NCI-H146 treated with DMSO at 0.1 percent for 48 hours (cell line): ENCODE results near the gene ZNF384.
"Not testable (repeated sequence)": the region's sequence is repeated elsewhere in the genome, so short reads cannot be mapped to it uniquely, and the experiment has no call there.

Source experiments
- DNase-seq: peaks from one replicate; lab custom pipeline; 2025; ENCODE audit not compliant: unreplicated experiment; lab: John Stamatoyannopoulos, UW

Gene ZNF384

DNA sequence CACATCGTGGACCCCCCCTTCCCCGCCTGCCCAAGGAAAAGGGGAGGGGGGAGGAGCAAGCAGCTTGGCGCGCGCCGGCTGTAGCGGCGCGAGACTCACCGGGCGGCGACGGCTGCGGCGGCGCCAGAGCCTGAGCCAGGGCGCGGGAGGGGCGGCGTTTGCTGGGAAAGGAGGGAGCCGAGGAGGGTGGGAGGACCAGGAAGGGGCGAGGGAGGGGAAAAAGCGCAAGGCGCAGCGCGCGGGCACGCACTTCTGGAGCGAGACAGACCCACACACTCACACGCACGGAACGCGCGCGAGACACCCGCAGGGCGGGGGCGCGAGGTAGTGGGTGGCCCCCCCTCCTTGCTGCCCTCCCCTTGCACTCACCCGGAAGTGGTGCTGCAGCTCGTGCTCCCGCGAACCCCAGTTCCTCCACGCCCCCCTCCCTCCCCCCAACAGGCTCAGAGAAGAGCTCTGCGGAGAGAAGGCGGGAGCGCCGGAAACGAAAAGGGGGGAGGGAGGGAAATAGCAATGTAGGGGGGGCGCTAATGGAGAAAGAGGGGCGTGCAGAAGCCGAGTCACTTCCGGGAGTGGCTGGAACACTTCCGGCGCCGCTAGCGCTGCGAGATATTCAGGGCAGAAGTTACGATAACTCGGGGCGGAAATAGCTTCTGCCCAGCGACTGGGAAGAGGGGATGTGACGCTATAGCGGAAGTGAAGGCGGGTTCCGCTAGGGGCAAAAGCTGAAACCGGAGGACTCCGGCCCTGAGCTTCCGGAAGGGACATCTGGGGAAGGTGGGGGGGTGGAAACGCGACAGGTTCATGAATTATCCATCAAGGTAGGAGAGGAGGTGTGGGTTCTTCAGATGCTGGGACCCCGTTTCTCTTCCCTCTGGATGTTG, at the start of gene ZNF384:
TSS of gene ZNF384 (minus strand) at position 377 of the 884 bp plus-strand sequence. CDS start 9,855 bp downstream, outside the sequence.
- peak; percentile 100 for DNase-seq

DNA sequence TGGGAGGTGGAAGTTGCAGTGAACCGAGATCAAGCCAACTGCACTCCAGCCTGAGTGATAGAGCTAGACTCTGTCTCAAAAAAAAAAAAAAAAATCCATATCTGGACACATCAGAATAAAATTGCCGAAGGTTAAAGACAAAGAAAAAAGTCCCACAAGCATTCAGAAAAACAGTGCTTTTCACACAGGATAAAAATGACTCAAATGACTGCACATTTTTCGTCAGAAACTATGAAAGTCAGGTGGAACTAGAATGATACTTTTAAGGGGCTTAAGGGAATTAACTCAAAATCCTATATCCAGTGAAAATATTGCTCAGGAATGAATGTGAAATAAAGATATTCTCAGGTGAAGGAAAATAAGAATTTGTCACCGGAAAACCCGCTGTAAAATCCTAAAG, 47.6 kb upstream of the ZNF384 start:
- no peak for DNase-seq

DNA sequence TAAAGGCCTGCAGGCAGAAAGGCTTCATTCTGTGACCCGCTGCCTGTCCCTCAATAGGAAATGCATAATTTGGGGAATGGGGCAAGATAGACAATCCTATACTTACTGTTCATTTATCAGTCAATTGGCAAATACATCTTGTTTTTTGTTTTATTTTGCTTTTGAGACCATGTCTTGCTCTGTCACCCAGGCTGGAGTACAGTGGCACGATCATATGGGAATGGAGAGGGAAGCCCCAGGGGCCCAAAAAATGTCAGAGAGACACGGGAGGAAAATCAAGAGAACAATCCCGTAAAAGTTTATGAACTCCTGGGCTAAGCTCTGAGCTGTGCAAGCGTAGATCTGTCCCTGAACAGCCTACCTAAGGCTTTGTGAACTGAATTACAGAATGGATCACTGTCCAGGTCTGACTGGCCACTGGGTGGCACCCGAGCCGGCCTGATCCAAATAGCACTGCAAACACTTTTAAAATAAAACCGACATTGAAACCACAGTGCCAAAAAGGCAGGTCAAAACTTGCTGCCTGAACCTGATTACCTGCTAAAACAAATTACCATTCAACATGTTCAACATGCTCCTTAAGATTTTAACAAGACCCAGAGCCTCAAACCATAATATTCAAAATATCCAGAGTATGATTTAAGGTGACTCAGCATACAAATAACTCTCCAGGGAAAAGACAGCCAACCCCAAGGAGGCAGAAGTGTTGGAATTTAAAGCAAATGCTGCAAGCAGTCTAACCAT, 46.4 kb upstream of the ZNF384 start:
- peak; percentile 70 for DNase-seq

DNA sequence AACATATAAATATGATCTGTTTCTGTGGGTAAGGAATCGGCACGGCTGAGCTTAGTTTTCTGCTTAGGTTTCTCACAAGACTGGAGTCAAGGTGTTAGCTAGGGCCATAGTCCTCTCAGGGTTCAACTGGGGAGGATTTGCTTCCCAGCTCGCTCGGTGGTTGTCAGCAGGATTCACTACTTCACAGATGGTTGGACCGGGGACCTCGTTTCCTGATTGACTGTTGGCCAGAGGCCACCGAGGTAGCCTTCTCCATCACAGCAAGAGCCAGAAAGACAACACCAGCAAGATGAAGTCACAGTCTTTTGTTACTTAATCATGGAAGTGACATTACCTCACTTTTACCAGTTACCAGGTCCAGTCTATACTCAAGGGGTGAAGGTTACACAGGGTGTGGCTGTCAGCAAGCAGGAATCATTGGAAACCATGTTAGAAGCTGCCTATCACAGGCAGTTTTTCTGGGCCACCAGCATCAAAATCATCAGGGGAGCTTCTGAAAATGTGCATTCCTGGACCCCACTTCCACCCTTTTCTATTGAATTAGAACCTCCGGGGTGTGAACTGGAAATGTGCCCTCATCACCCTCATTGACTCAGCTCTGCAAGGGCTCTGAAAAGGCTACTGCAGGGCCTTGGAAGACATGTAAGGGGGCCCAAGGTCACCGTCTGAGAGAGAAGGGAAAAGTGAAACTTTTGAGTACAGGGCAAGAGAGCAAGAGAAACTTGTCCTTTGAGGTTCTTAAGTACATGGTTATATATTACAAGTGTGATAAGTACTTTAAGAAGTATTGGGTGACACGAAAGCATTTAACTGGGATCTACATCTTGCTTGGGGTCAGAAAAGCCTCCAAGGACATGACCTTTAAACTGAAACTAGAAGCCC, 45.6 kb upstream of the ZNF384 start:
- no peak for DNase-seq

DNA sequence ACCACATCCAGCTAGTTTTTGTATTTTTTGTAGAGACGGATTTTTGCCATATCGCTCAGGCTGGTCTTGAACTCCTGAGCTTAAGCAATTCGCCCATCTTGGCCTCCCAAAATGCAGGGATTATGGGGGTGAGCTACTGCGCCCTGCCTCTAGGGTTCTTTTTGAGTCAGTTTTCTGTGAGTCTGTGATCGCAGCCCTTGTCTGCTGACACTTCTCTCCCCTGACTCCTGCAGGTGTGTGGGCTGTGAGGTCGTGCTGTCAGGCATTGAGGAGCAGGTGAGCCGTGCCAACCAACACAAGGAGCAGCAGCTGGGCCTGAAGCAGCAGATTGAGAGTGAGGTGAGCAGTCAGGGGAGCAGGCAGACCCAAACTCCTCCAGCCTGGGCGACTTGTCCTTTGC, 41.0 kb upstream of the ZNF384 start:
- DNase-seq, result no peak

DNA sequence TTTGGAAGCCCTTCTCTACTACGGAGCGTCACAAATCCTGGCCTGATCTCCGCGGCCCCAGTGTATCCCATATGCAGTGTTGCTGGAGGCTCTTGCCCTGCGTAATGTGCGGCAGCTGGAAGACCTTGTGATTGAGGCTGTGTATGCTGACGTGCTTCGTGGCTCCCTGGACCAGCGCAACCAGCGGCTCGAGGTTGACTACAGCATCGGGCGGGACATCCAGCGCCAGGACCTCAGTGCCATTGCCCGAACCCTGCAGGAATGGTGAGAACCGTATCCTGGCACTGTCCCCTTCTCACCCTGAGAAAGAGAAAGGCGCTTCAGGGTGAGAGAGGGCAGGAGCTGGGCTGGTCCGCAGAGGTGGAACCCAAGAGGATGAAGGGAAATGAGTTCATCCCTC, 40.0 kb upstream of the ZNF384 start:
- DNase-seq, result no peak

DNA sequence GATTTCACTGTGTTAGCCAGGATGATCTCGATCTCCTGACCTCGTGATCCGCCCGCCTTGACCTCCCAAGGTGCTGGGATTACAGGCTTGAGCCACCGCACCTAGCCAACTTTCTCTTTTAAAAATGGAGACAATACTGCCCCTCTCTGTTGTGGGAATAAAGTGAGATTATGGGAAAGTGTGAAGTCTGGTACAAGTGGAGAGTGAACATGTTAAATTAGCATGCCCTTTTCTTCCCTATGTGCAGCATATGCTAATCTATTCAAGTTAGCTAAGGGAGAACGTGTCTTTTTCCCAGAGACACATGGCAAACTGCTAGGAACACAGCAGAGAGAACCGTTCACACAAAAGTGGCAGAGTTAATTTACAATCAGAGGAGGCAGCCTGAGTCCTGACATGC, 36.2 kb upstream of the ZNF384 start:
- no peak for DNase-seq

DNA sequence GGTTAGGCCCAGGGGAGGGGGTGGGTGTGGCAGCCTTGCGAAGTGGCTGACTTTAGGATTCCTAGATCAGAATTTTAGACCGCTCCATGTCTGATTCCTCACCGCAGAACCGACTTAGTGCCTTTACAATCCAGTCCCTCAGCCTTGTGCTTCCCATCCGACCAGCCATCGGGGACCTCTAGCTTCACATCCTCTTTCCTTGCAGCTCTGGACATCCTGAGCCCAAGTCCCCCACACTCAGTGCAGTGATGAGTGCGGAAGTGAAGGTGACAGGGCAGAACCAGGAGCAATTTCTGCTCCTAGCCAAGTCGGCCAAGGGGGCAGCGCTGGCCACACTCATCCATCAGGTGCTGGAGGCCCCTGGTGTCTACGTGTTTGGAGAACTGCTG, 35.2 kb upstream of the ZNF384 start:
- peak; percentile 73 for DNase-seq

DNA sequence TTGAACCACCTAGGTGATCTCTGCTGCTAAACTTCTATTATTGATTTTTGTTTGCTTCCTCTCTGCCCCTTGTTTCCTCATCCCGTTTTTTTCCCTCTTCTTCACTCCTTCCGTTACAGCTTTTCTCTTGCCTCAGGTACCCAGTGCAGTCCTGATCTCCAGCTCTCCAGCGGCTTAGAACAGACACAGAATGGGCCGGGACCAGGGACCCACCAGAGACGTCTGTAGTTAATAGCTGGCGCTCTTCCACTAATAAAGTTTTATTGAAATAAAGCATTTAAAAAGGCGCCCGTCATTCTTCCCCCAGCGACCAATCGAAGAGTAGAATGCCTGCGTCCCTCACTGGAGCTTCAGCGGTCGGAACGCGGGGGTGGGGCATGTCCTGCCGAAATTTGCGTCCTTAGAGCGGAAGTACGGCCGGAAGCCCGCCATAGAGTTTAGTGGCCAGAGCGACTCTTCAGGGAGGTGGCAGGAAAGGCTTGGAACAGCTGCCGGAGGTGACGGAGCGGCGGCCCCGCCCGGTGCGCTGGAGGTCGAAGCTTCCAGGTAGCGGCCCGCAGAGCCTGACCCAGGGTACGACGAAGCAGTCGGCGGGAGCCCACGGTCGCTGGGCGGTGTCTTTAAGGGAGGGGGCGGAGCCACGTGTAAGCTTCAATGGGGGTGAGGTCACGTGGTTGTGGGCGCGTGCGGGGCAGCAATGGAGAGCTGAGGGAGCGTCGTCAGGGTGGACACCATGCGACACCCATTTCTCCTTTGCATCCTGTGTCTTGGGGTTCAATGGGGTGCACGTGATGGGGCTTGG, 34.6 kb upstream of the ZNF384 start, which contains the start of gene COPS7A:
TSS of gene COPS7A (plus strand) at position 440 of the 802 bp plus-strand sequence. CDS start 611 bp downstream, outside the sequence.
- peak; percentile 100 for DNase-seq

DNA sequence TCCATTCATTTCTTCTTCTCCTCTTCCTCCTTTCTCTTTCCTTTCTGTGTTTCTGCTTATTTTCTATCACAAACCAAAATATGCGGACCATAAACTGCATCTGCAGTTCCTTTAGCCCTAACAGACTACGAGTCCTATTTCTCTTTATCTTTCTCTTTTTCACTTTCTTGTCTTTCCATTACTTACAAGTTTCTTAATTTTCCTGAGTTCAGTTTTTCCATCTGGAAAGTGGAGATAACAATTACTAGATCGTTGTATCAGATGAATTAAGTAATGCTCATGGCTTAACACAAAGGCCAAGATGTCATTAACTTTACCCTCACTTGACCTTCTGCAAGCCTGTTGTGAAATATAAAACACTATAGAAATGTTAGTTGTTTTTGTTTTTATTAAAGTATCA, 33.7 kb upstream of the ZNF384 start:
- DNase-seq, result no peak

DNA sequence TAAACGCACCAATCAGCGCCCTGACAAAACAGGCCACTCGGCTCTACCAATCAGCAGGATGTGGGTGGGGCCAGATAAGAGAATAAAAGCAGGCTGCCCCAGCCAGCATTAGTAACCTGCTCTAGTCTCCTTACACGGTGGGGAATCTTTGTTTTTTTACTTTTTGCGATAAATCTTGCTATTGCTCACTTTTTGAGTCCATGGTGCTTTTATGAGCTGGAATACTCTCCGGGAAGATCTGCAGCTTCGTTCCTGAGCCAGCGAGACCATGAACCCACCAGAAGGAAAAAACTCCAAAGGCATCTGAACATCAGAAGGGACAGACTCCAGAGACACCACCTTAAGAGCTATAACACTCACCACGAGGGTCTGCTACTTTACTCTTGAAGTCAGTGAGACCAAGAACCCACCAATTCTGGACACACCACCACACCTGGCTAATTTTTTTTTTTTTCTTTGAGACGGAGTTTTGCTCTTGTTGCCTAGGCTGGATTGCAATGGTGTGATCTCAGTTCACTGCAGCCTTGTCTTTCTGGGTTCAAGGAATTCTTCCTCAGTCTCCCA, 27.8 kb upstream of the ZNF384 start:
- no peak for DNase-seq

DNA sequence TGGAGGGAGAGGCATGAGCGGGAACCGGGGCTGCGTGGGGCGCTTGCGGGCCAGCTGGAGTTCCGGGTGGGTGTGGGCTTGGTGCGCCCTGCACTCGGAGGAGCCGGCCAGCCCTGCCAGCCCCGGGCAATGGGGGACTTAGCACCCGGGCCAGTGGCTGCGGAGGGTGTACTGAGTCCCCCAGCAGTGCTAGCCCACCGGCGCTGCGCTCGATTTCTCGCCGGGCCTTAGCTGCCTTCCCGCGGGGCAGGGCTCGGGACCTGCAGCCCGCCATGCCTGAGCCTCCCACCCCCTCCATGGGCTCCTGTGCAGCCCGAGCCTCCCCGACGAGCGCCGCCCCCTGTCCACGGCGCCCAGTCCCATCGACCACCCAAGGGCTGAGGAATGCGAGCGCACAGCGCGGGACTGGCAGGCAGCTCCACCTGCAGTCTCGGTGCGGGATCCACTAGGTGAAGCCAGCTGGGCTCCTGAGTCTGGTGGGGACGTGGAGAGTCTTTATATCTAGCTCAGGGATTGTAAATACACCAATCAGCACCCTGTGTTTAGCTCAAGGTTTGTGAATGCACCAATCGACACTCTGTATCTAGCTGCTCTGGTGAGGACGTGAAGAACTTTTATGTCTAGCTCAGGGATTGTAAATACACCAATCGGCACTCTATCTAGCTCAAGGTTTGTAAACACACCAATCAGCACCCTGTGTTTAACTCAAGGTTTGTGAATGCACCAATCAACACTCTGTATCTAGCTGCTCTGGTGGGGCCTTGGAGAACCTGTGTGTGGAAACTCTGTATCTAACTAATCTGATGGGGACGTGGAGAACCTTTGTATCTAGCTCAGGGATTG, 27.1 kb upstream of the ZNF384 start:
- DNase-seq, result not testable (repeated sequence)

DNA sequence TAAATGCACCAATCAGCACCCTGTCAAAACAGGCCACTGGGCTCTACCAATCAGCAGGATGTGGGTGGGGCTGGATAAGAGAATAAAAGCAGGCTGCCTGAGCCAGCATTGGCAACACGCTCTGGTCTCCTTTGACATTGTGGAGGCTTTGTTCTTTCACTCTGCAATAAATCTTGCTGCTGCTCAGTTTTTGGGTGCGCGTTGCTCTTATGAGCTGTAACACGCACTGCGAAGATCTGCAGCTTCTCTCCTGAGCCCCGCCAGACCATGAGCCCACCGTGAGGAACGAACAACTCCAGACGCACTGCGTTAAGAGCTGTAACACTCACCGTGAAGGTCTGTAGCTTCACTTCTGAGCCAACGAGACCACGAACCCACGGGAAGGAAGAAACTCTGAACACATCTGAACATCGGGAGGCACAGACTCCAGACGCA, 19.8 kb upstream of the ZNF384 start:
- no peak for DNase-seq

DNA sequence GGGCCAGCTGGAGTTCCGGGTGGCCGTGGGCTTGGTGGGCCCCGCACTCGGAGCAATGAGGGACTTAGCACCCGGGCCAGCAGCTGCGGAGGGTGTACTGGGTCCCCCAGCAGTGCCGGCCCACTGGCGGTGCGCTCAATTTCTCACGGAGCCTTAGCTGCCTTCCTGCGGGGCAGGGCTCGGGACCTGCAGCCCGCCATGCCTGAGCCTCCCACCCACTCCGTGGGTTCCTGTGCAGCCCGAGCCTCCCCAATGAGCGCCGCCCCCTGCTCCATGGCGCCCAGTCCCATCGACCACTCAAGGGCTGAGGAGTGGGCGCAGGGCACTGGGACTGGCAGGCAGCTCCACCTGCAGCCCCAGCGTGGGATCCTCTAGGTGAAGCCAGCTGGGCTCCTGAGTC, 19.2 kb upstream of the ZNF384 start:
- not testable (repeated sequence) for DNase-seq

DNA sequence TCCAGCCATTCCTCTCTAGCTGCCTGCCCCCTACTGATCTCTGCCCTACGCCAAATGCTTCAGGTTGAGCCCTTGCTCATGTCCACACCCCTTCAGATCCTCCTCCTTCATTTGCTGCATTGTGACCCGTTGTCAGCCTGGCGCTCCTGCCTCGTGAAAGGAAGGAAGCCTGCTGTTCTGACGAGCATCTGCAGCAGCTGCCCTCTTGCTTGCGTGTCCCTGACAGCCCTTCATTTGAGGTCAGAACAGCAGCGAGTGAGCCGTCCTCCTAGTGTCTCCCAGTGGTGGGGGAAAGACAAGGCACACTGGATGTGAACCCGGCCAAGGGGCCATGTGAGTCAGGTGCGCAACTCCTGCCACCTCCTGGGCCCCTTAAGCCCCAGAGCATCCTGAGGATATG, 14.5 kb upstream of the ZNF384 start:
- peak; percentile 93 for DNase-seq

DNA sequence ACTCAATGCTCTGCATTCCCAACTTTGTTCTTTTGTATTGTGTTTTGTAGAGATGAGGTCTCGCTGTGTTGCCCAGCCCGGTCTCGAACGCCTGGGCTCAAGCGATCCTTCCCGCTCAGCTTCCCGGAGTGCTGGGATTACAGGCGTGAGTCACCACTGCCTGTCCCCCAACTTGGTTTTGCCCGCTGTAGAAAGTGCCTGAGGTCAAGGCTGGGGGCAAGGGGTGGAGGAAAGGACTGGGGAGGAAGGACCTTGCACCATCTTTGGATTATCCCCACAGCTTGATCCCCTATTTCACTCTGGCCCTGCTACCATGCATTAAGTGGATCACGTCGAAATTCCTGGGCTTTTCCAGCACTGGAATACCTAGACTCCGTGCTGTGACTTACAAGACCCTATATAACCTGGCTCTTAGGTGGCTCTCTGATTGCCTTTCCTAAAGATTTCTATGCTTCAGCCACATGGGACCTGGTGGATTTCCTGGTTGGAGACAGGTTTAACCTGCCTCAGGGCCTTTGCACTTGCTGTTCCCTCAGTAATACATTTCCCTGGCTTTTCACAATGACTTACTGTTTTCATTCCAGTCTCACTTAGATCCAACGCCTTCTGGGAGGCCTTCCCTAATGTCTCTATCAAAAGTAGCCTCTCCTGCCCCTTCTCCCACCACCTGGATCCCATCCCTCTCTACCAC, 12.0 kb upstream of the ZNF384 start:
- DNase-seq, result no peak

DNA sequence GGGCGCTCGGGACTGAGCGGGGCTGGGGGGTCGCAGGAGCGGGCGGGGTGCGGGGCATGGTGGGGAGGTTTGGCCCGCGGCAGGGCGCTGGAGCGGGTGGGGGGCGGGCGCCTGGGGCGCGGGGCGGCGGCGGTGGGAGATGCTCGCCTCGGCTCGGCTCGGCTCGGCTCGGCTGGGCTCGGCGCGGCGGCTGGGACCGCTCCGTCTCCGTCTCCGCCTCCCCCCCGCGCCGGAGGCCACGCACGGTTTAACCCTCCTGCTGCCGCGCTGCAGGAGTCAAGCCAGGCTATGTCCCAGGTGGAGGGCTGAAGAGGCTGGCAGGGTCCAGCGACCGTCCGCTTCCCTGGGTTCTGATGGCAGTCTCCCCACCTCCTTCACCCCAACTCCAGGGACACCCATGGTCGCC, 11.5 kb upstream of the ZNF384 start, which contains the start of gene PIANP:
TSS of gene PIANP (minus strand) at position 170 of the 406 bp plus-strand sequence. CDS start 2,754 bp downstream, outside the sequence.
- DNase-seq, result peak; percentile 34

DNA sequence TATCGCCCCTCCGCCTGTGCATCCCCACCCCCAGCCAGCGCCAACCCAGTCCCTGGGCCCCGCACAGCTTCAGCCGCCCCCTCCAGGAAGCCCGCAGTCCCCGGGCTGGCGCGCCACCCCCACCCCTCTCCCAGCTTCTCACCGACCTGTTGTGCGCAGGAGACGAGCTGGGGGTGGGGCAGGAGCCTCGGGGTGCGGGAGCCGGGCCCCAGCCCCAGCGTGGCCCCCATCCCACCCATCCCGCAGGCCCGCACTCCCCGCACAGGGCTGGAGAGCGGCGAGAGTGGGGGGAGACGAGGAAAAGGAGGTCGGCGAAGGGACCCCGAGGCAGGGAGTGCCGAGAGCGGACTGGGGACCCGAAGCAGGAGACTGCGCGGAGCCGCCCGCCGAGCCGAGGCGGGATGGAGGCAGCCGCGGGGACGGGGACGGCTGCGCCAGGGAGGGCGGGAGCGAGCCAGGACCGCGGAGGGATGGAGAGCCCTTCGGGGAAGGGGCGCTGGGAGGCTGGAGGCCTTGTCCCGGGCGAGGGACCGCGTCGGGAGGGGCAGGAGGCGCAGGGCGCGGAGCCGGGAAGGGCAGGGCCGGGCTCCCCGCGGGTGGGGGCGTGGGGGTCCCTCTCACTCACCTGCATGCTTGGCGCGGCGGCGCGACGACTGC, 10.9 kb upstream of the ZNF384 start:
- DNase-seq, result peak; percentile 32
